Measurements from ENCODE around the gene TRPM4. TPM values are rescaled to one million over a fixed set of nuclear protein-coding genes. Genes with fewer than 3 reads are reported as not detected.
A peak's percentile ranks its signal among the peaks of the same experiment; 100 is the strongest.
"Not testable (repeated sequence)": the region's sequence is repeated elsewhere in the genome, so short reads cannot be mapped to it uniquely, and the experiment has no call there.

Gene TRPM4
- total RNA-seq, result 14.3 and 18.6 TPM in 2 replicates
- 26.5 TPM for polyA plus RNA-seq (2012)

- DNase-seq (ENCODE audit: low read depth), result peak; percentile 94
These were observed at the start of gene TRPM4 for GRCh38 chr19:49157445-49158224. TSS of gene TRPM4 (plus strand) at chr19:49157792. CDS start at chr19:49157867, 75 bp downstream.

GRCh38 chr19:49109051-49109450 lies 48.5 kb upstream of the TRPM4 start:
- no peak for DNase-seq (ENCODE audit: low read depth)

- DNase-seq (ENCODE audit: low read depth), result no peak
These were observed 47.9 kb upstream of the TRPM4 start for GRCh38 chr19:49109569-49110233.

GRCh38 chr19:49110567-49110966 lies 47.0 kb upstream of the TRPM4 start:
- peak; percentile 25 for DNase-seq (ENCODE audit: low read depth)

- no peak for DNase-seq (ENCODE audit: low read depth)
These were observed 46.2 kb upstream of the TRPM4 start for GRCh38 chr19:49111218-49111998.

- DNase-seq (ENCODE audit: low read depth), result peak; percentile 77
These were observed 43.6 kb upstream of the TRPM4 start, which contains the start of gene LIN7B for GRCh38 chr19:49113762-49114629. TSS of gene LIN7B (plus strand) at chr19:49114370. CDS start at chr19:49114405, 35 bp downstream.

GRCh38 chr19:49114630-49115363 lies 42.8 kb upstream of the TRPM4 start:
- peak; percentile 67 for DNase-seq (ENCODE audit: low read depth)

GRCh38 chr19:49116544-49116943 lies 41.0 kb upstream of the TRPM4 start:
- no peak for DNase-seq (ENCODE audit: low read depth)

- no peak for DNase-seq (ENCODE audit: low read depth)
These were observed 39.7 kb upstream of the TRPM4 start for GRCh38 chr19:49117677-49118564.

GRCh38 chr19:49118565-49119410 lies 38.8 kb upstream of the TRPM4 start, which contains the start of gene C19orf73:
TSS of gene C19orf73 (minus strand) at chr19:49119143. CDS start at chr19:49119022, 121 bp downstream.
- DNase-seq (ENCODE audit: low read depth), result peak; percentile 94

- DNase-seq (ENCODE audit: low read depth), result peak; percentile 72
These were observed 37.9 kb upstream of the TRPM4 start, which contains the start of gene PPFIA3 for GRCh38 chr19:49119411-49120324. TSS of gene PPFIA3 (plus strand) at chr19:49119544. CDS start at chr19:49127874, 8,330 bp downstream.

- no peak for DNase-seq (ENCODE audit: low read depth)
These were observed 37.3 kb upstream of the TRPM4 start for GRCh38 chr19:49120325-49120683.

- no peak for DNase-seq (ENCODE audit: low read depth)
These were observed 36.7 kb upstream of the TRPM4 start for GRCh38 chr19:49120868-49121267.

GRCh38 chr19:49121841-49122240 lies 35.8 kb upstream of the TRPM4 start:
- DNase-seq (ENCODE audit: low read depth), result not testable (repeated sequence)

GRCh38 chr19:49123285-49123684 lies 34.3 kb upstream of the TRPM4 start:
- DNase-seq (ENCODE audit: low read depth), result not testable (repeated sequence)

- DNase-seq (ENCODE audit: low read depth), result no peak
These were observed 32.4 kb upstream of the TRPM4 start for GRCh38 chr19:49125025-49125731.

Data from myocyte (in vitro differentiated cells).